ENCODE measurements around the gene TNS1.

DNA sequence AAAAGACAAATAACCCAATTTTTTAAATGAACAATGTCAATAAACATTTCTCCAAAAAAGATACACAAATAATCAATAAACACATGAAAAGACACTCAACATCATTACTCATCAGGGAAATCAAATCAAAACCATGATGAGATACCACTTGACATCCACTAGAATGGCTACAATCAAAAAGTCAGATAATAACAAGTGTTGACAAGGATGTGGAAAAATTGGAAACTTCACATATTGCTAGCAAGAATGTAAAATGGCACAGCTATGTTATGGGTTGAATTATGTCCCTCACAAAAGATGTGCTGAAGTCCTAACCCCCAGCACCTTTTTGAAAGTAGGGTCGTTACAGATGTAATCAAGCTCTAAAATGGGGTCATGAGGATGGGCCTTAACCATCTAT, 33.2 kb downstream of the TNS1 start:
- TF ChIP-seq EZH2phosphoT487 (IDR thresholded peaks at IDR 0.05) (no peak), EZH2 (IDR thresholded peaks at IDR 0.05) (no peak)
- TF ChIP-seq, protein P1, sequence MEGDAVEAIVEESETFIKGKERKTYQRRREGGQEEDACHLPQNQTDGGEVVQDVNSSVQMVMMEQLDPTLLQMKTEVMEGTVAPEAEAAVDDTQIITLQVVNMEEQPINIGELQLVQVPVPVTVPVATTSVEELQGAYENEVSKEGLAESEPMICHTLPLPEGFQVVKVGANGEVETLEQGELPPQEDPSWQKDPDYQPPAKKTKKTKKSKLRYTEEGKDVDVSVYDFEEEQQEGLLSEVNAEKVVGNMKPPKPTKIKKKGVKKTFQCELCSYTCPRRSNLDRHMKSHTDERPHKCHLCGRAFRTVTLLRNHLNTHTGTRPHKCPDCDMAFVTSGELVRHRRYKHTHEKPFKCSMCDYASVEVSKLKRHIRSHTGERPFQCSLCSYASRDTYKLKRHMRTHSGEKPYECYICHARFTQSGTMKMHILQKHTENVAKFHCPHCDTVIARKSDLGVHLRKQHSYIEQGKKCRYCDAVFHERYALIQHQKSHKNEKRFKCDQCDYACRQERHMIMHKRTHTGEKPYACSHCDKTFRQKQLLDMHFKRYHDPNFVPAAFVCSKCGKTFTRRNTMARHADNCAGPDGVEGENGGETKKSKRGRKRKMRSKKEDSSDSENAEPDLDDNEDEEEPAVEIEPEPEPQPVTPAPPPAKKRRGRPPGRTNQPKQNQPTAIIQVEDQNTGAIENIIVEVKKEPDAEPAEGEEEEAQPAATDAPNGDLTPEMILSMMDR (IDR thresholded peaks at IDR 0.05) = no peak
